Kidney (tissue), 14 donors: ENCODE results near the gene CMTM4. TPM values are rescaled to one million over a fixed set of nuclear protein-coding genes. Genes with fewer than 3 reads are reported as not detected.
A peak's percentile ranks its signal among the peaks of the same experiment; 100 is the strongest.

ENCODE experiments used
- DNase-seq, 5 donors: peaks; one replicate each; pipeline ENCODE4 v3.0.0-alpha.2; 2013 to 2020
- FAIRE-seq: peaks from 2 replicates; lab custom pipeline; 2012; peaks lifted over from hg19 to GRCh38; lab: Jason Lieb, UNC
- H3K27ac ChIP-seq, 2 donors: one replicate each; pipeline ENCODE4 v1.7.0; 2013; ENCODE audit warnings: low read depth in 2 of 2, low read length in 2 of 2, inconsistent platforms in 1 of 2
- H3K27me3 ChIP-seq: one replicate; pipeline ENCODE4 v1.7.1; 2013; ENCODE audit warnings: low read length, inconsistent platforms; ENCODE audit not compliant: control insufficient read depth, insufficient read depth
- H3K36me3 ChIP-seq, 3 donors: one replicate each; pipeline versions ENCODE4 v1.7.0 to v1.7.1; 2013; ENCODE audit warnings: low read length in 3 of 3, control low read depth in 1 of 3, inconsistent platforms in 1 of 3; ENCODE audit not compliant: insufficient read depth in 3 of 3, control insufficient read depth in 2 of 3
- H3K4me1 ChIP-seq, 3 donors: one replicate each; pipeline versions ENCODE4 v1.7.0 to v1.7.1; 2013; ENCODE audit warnings: low read length in 3 of 3, inconsistent platforms in 1 of 3, low read depth in 1 of 3; ENCODE audit not compliant: control insufficient read depth in 2 of 3, insufficient read depth in 2 of 3
- H3K4me3 ChIP-seq, 3 donors: one replicate each; pipeline versions ENCODE4 v1.7.0 to v1.8.1; 2013; ENCODE audit warnings: low read length in 3 of 3, control low read depth in 1 of 3, inconsistent platforms in 1 of 3
- H3K9ac ChIP-seq, 3 donors: one replicate each; pipeline versions ENCODE4 v1.7.0 to v1.7.1; 2013; ENCODE audit warnings: low read length in 3 of 3, control low read depth in 1 of 3, inconsistent platforms in 1 of 3
- H3K9me3 ChIP-seq, 3 donors: one replicate each; pipeline versions ENCODE4 v1.7.0 to v1.7.1; 2013; ENCODE audit warnings: low read length in 3 of 3, control low read depth in 1 of 3, inconsistent platforms in 1 of 3; ENCODE audit not compliant: control insufficient read depth in 2 of 3, insufficient read depth in 1 of 3
- CTCF ChIP-seq: IDR thresholded peaks from 3 replicates; pipeline ENCODE4 v1.5.1; 2012; ENCODE audit warnings: mild to moderate bottlenecking, moderate library complexity, borderline replicate concordance; ENCODE audit not compliant: insufficient read depth; ENCODE audit errors: extremely low read depth
- intact Hi-C: fragments of 100-400 bp; cut with DNase I; formaldehyde crosslinking; loops from one replicate; pipeline ENCODE4 v1.11.1; 2022
- polyA plus RNA-seq: library from polyadenylated mRNA; stranded (reverse); fragments of 350-450 nt; fragmentation: Illumina TruSeq; extraction: RNeasy Lipid Tissue Mini Kit (QIAGEN cat#74804); gene quantifications from one replicate; pipeline ENCODE4 v1.2.3, GENCODE V29; 2014; ENCODE audit warnings: low read depth, low replicate concordance; ENCODE audit not compliant: insufficient read depth
- total RNA-seq: library from RNA; stranded (reverse); fragmentation: NEBNext Ultra II Directional; extraction: Animal tissue kit (Norgen Biotek cat#: 25700); gene quantifications from one replicate; pipeline ENCODE4 v1.2.1, GENCODE V29; 2021
- donor health status: control.
- donor health status: control.
- donor health status: control.
- donor health status: control.
- donor health status: control.
- donor health status: DM: yes; HTN: yes; CAD: no.
- donor health status: Normal renal cell carcinoma (clear cell type).

CMTM4 gene
- total and polyA plus RNA-seq, 2 donors from 2014 or later: 43.2 to 82.2 TPM

- H3K4me3 ChIP-seq: no peak overlapping the region
- intact Hi-C loops: no loop called here
- peaks cover 0 to 7% (median 4%) of the 10 kb centered on the region in 3 donors for H3K4me1 ChIP-seq
- H3K9me3 ChIP-seq: no peaks in the 10 kb centered on the region
- no peak for FAIRE-seq
- DNase-seq: no peak
- no peak overlapping the region for H3K9ac ChIP-seq
- H3K27ac ChIP-seq: no peak overlapping the region
- no peaks in the 10 kb centered on the region for H3K27me3 ChIP-seq
- peaks cover 0 to 3% (median 0%) of the 10 kb centered on the region in 3 donors for H3K36me3 ChIP-seq
- TF ChIP-seq CTCF: no peak
These were observed 17.5 kb upstream of the CMTM4 start for GRCh38 chr16:66714062-66714461.

- Histone ChIP-seq H3K27me3 (no peaks in the 10 kb centered on the region), H3K36me3 (peaks cover 0 to 3% (median 0%) of the 10 kb centered on the region in 3 donors), H3K4me3 (no peak overlapping the region), H3K4me1 (peaks cover 0 to 10% (median 4%) of the 10 kb centered on the region in 3 donors), H3K27ac (no peak overlapping the region), H3K9me3 (no peaks in the 10 kb centered on the region), H3K9ac (peak overlapping the region in 1 of 3 donors; percentile 34)
- intact Hi-C loops: no loop called here
- TF ChIP-seq CTCF: no peak
- DNase-seq: peak in 1 of 5 donors; percentile 41
- no peak for FAIRE-seq
These were observed 16.5 kb upstream of the CMTM4 start for GRCh38 chr16:66713076-66713475.

GRCh38 chr16:66712512-66712911 is 16.0 kb upstream of the CMTM4 start:
- no peak for DNase-seq
- FAIRE-seq: no peak
- no peak overlapping the region for H3K9ac ChIP-seq
- peaks cover 0 to 3% (median 0%) of the 10 kb centered on the region in 3 donors for H3K36me3 ChIP-seq
- H3K4me1 ChIP-seq: peaks cover 0 to 10% (median 5%) of the 10 kb centered on the region in 3 donors
- no peak overlapping the region for H3K27ac ChIP-seq
- intact Hi-C loops: no loop called here
- no peak for TF ChIP-seq CTCF
- H3K4me3 ChIP-seq: no peak overlapping the region
- H3K9me3 ChIP-seq: no peaks in the 10 kb centered on the region
- no peaks in the 10 kb centered on the region for H3K27me3 ChIP-seq

- FAIRE-seq (no peak), DNase-seq (no peak)
- Histone ChIP-seq H3K27ac (no peak overlapping the region), H3K27me3 (no peaks in the 10 kb centered on the region), H3K9me3 (no peaks in the 10 kb centered on the region), H3K9ac (no peak overlapping the region), H3K36me3 (no peaks in the 10 kb centered on the region), H3K4me3 (no peak overlapping the region), H3K4me1 (peaks cover 0 to 12% (median 10%) of the 10 kb centered on the region in 3 donors)
- TF ChIP-seq CTCF: no peak
- intact Hi-C loops: no loop called here
These were observed 15.0 kb upstream of the CMTM4 start for GRCh38 chr16:66711581-66711980.
